K562 (cell line): ENCODE data around the gene CSMD2. TPM values are rescaled to one million over a fixed set of nuclear protein-coding genes. Genes with fewer than 3 reads are reported as not detected.

ENCODE experiments used
- ATAC-seq: fragments of 200-7000 bp; cut with Tn5 transposase; 3 replicates; pipeline ENCODE4 v1.9.1; 2020; ENCODE audit warnings: moderate library complexity
- BruUV-seq: library from RNA; stranded (reverse); fragments of 400-500 nt; replicated peaks from 2 replicates; lab custom pipeline; 2021; lab: Mats Ljungman, UMichigan
- CTCF ChIA-PET: fragments of 300-600 bp; formaldehyde crosslinking; extraction: SDS; loops from one replicate; lab custom pipeline; 2021; ENCODE audit warnings: low intra/inter-chr PET ratio; lab: Yijun Ruan, JAX
- POLR2A ChIA-PET: fragments of 300-600, 350-650 bp; sonication (Branson Sonifier 250); formaldehyde crosslinking; extraction: SDS; loops from one replicate; lab custom pipeline; 2021; ENCODE audit warnings: antibody characterized with exemption, inconsistent platforms; lab: Yijun Ruan, JAX
- DNase-seq, 4 experiments: peaks; one replicate each; pipeline versions ENCODE4 v3.0.0 to v3.0.0-alpha.2; 2011 to 2018; ENCODE audit warnings: low spot score in 3 of 4, mixed read lengths in 3 of 4; ENCODE audit errors: extremely low read depth in 1 of 4
- FAIRE-seq: peaks from 2 replicates; lab custom pipeline; 2011; peaks lifted over from hg19 to GRCh38; lab: Jason Lieb, UNC
- H2AFZ ChIP-seq: 2 replicates; pipeline ENCODE4 v1.6.0; 2011; ENCODE audit warnings: low read depth, low read length, control low read depth, inconsistent platforms
- H3K27ac ChIP-seq: fragments of 200-600 bp; 3 replicates; pipeline ENCODE4 v1.8.0; 2011; ENCODE audit warnings: low read depth, mild to moderate bottlenecking, control low read depth, inconsistent platforms, low read length, moderate library complexity, mixed read lengths; ENCODE audit errors: extremely low read depth
- H3K27me3 ChIP-seq, 2 experiments: fragments of 300-600 bp in 1 of 2; 2 replicates in 1 of 2; 3 replicates in 1 of 2; pipeline versions ENCODE4 v1.6.0 to v1.8.0; 2011; ENCODE audit warnings: inconsistent platforms in 2 of 2, low read length in 2 of 2, mild to moderate bottlenecking in 1 of 2, mixed read lengths in 1 of 2, moderate library complexity in 1 of 2; ENCODE audit not compliant: control insufficient read depth in 2 of 2, insufficient read depth in 2 of 2
- H3K36me3 ChIP-seq: fragments of 300-600 bp; 3 replicates; pipeline ENCODE4 v1.8.0; 2011; ENCODE audit warnings: mild to moderate bottlenecking, low read length, inconsistent platforms; ENCODE audit not compliant: control insufficient read depth, insufficient read depth
- H3K4me1 ChIP-seq, 2 experiments: fragments of 200-600 bp in 1 of 2; replicated peaks in 1 of 2; 2 replicates in 1 of 2; 3 replicates in 1 of 2; pipeline versions ENCODE4 v1.5.1 to v1.8.0; 2011; ENCODE audit warnings: inconsistent platforms in 2 of 2, low read length in 2 of 2, mild to moderate bottlenecking in 1 of 2, mixed read lengths in 1 of 2, moderate library complexity in 1 of 2; ENCODE audit not compliant: control insufficient read depth in 2 of 2, insufficient read depth in 2 of 2
- H3K4me2 ChIP-seq: 2 replicates; pipeline ENCODE4 v1.6.1; 2011; ENCODE audit warnings: low read length, control low read depth, inconsistent platforms, mixed read lengths; ENCODE audit not compliant: insufficient read depth
- H3K4me3 ChIP-seq: fragments of 200-600 bp; sonication (generic), shearing (Covaris generic); 2 replicates; pipeline ENCODE4 v1.5.1; 2016; ENCODE audit warnings: control low read depth, inconsistent platforms
- H3K79me2 ChIP-seq: fragments of 200-600 bp; 3 replicates; pipeline ENCODE4 v1.8.0; 2011; ENCODE audit warnings: low read length, inconsistent platforms; ENCODE audit not compliant: control insufficient read depth, insufficient read depth
- H3K9ac ChIP-seq, 2 experiments: 2 replicates each; pipeline versions ENCODE4 v1.6.0 to v1.6.1; 2011; ENCODE audit warnings: low read depth in 2 of 2, low read length in 2 of 2, control low read depth in 1 of 2, inconsistent platforms in 1 of 2, mild to moderate bottlenecking in 1 of 2, mixed read lengths in 1 of 2; ENCODE audit not compliant: insufficient read depth in 1 of 2
- H3K9me1 ChIP-seq: one replicate; pipeline ENCODE4 v1.6.0; 2011; ENCODE audit warnings: inconsistent platforms, mild to moderate bottlenecking, low read length, moderate library complexity; ENCODE audit not compliant: control insufficient read depth, insufficient read depth
- H3K9me3 ChIP-seq: replicated peaks from 2 replicates; pipeline ENCODE4 v1.5.1; 2011; ENCODE audit warnings: low read depth, low read length, inconsistent platforms; ENCODE audit not compliant: control insufficient read depth, insufficient read depth
- H4K20me1 ChIP-seq: replicated peaks from 2 replicates; pipeline ENCODE4 v1.6.1; 2011; ENCODE audit warnings: low read length, inconsistent platforms, mixed read lengths; ENCODE audit not compliant: control insufficient read depth, insufficient read depth
- ARID2 ChIP-seq: fragments of 450-650 bp; IDR thresholded peaks from 2 replicates; pipeline ENCODE4 v1.6.1; 2017; ENCODE audit warnings: antibody characterized with exemption, mild to moderate bottlenecking
- ASH1L ChIP-seq: fragments of 450-650 bp; IDR thresholded peaks from 2 replicates; pipeline ENCODE4 v1.6.1; 2018; ENCODE audit warnings: borderline replicate concordance, mild to moderate bottlenecking, low read depth; ENCODE audit not compliant: partially characterized antibody
- BACH1 ChIP-seq: fragments of 200-800 bp; sonication (Bioruptor generic); IDR thresholded peaks from 2 replicates; pipeline ENCODE4 v1.6.1; 2016; ENCODE audit warnings: missing genetic modification characterization, missing compliant biosample characterization
- BRCA1 ChIP-seq, 2 experiments: fragments of 450-650 bp in 1 of 2; sonication (generic) in 1 of 2; formaldehyde crosslinking in 1 of 2; IDR thresholded peaks; 2 replicates each; pipeline versions ENCODE4 v1.5.0 to v1.6.1; 2017 to 2020; ENCODE audit warnings: mild to moderate bottlenecking in 1 of 2, missing genetic modification reagents in 1 of 2
- CHD4 ChIP-seq: fragments of 200-600 bp; sonication (generic); IDR thresholded peaks from 3 replicates; pipeline ENCODE4 v1.6.1; 2012; ENCODE audit warnings: low read depth, mild to moderate bottlenecking, mixed read lengths, low read length, inconsistent platforms; ENCODE audit not compliant: insufficient read depth, insufficient replicate concordance, poor library complexity, severe bottlenecking
- ETS2 ChIP-seq: IDR thresholded peaks from 2 replicates; pipeline ENCODE4 v1.6.1; 2016; ENCODE audit warnings: borderline replicate concordance, missing genetic modification characterization, mild to moderate bottlenecking, moderate library complexity, missing compliant biosample characterization; ENCODE audit not compliant: poor library complexity, severe bottlenecking
- HDAC1 ChIP-seq, 2 experiments: fragments of 450-650 bp; IDR thresholded peaks; 2 replicates each; pipeline ENCODE4 v1.6.1; 2016 to 2017; ENCODE audit warnings: inconsistent platforms in 1 of 2, mild to moderate bottlenecking in 1 of 2, moderate library complexity in 1 of 2
- HLTF ChIP-seq: fragments of 450-650 bp; IDR thresholded peaks from 2 replicates; pipeline ENCODE4 v1.6.1; 2016
- MEIS2 ChIP-seq: fragments of 450-650 bp; IDR thresholded peaks from 2 replicates; pipeline ENCODE4 v1.6.1; 2014; ENCODE audit warnings: mild to moderate bottlenecking; ENCODE audit not compliant: partially characterized antibody
- MXI1 ChIP-seq: IDR thresholded peaks from 2 replicates; pipeline ENCODE4 v1.6.1; 2011; ENCODE audit warnings: low read depth, mild to moderate bottlenecking, improper control_type of control experiment, low read length
- SNRNP70 ChIP-seq: fragments of 200-400 bp; formaldehyde crosslinking; optimal IDR thresholded peaks from 2 replicates; pipeline ENCODE3; 2017; ENCODE audit warnings: low read depth, low read length
- ZNF77 ChIP-seq: fragments of 250-450 bp; sonication (Bioruptor Pico); IDR thresholded peaks from 2 replicates; pipeline ENCODE4 v1.5.0; 2020
- WGBS: fragments of 100-300 bp; shearing (Covaris generic); methylation state at CpG from one replicate; pipeline ENCODE4 v1.1.6; 2016; ENCODE audit warnings: low coverage, mixed read lengths; ENCODE audit not compliant: insufficient coverage; ENCODE audit errors: missing lambda C conversion rate; 5-methylcytosine and 5-hydroxymethylcytosine counted together
- in situ Hi-C: fragments of 300-500 bp; cut with MboI; formaldehyde crosslinking; loops from 4 replicates; pipeline ENCODE4 v1.15.0; 2018; ENCODE audit warnings: inconsistent platforms, mixed read lengths
- intact Hi-C: fragments of 100-400 bp; cut with micrococcal nuclease; formaldehyde crosslinking; loops from 2 replicates; pipeline ENCODE4 v1.14.2; 2022
- polyA plus RNA-seq, 8 experiments: library from polyadenylated mRNA; depleted of rRNA in 4 of 8; stranded (reverse) in 5 of 8; unstranded in 3 of 8; fragments of >200 nt; fragmentation: Nextera tagmentation in 2 of 8; fragmentation: Illumina TruSeq in 1 of 8; extraction: Ambion mirVana in 2 of 8; extraction: Trizol in 1 of 8; gene quantifications; 2 replicates each; pipeline versions ENCODE4 v1.2.1 to v1.2.3, GENCODE V29; 2011 to 2014; ENCODE audit warnings: inconsistent platforms in 1 of 8, missing spikeins in 1 of 8
- total RNA-seq, 7 experiments: library from RNA; depleted of rRNA in 6 of 7; stranded (reverse); fragments of >200 nt in 6 of 7; fragmentation: Illumina TruSeq in 2 of 7; extraction: Trizol in 2 of 7; gene quantifications; 2 replicates each; pipeline versions ENCODE4 v1.2.1 to v1.2.3, GENCODE V29; 2011 to 2021; ENCODE audit warnings: low replicate concordance in 1 of 7
- TF ChIP-seq, protein P1 (sequence below): sonication (generic); formaldehyde crosslinking; IDR thresholded peaks from 2 replicates; pipeline ENCODE4 v1.8.0; 2022; ENCODE audit warnings: missing genetic modification reagents, mild to moderate bottlenecking, borderline replicate concordance
- TF ChIP-seq, protein P2 (sequence below): fragments of 200-800 bp; sonication (Bioruptor generic); IDR thresholded peaks from 2 replicates; pipeline ENCODE4 v1.6.1; 2017; ENCODE audit warnings: missing genetic modification characterization, missing compliant biosample characterization

Gene CSMD2
- total and polyA plus RNA-seq, 9 of the 15 experiments (the other 6 are each of a cell fraction or from before 2014, with no cell fraction given): not detected

DNA sequence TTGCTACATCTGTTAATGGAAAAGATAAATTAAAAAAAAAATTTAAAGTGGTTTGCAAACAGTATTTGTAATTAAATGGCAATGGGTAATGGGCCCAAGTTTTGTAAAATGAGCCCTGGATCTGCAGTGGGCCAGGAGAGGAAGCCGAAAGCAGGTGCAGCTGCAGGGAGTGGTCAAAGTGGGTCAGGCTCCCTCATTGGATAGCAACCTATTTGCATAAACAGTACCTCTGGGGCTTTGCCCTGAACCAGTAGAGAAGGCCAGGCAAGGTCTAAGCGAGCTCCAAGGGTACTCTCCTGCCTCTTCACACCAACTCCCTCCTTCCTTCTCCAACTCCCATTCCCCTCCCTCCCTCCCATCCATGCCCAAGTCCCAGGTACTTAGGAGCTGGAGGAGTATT is 162.2 kb downstream of the CSMD2 start:
- intact Hi-C loops (no loop called here), in situ Hi-C loops (no loop called here)
- no peaks in the 10 kb centered on the region for H4K20me1 ChIP-seq
- no peaks in the 10 kb centered on the region for H3K9me1 ChIP-seq
- H3K27ac ChIP-seq: no peak overlapping the region
- H3K27me3 ChIP-seq: no peaks in the 10 kb centered on the region
- ATAC-seq (no peak), FAIRE-seq (no peak), DNase-seq (no peak)
- 0% methylated on average over 2 of the region's 2 CpGs for WGBS
- H3K36me3 ChIP-seq: no peaks in the 10 kb centered on the region
- H3K4me2 ChIP-seq: no peak overlapping the region
- ChIA-PET POLR2A (no interaction called here), CTCF (no interaction called here)
- H3K9ac ChIP-seq: no peak overlapping the region
- H3K79me2 ChIP-seq: no peaks in the 10 kb centered on the region
- BruUV-seq: no TSS peak
- H3K9me3 ChIP-seq: no peaks in the 10 kb centered on the region
- no peak overlapping the region for H2AFZ ChIP-seq
- TF ChIP-seq HLTF (no peak), SNRNP70 (no peak), HDAC1 (IDR thresholded peaks at IDR 0.05) (no peak), ARID2 (no peak), BRCA1 (IDR thresholded peaks at IDR 0.05) (no peak), BRCA1 (CRISPR knock-in tag; IDR thresholded peaks at IDR 0.05) (no peak), MXI1 (no peak), CHD4 (no peak), ASH1L (no peak), BACH1 (tag) (no peak), ZNF77 (CRISPR knock-in tag) (no peak), MEIS2 (no peak), ETS2 (tag) (no peak)
- TF ChIP-seq, protein P1, sequence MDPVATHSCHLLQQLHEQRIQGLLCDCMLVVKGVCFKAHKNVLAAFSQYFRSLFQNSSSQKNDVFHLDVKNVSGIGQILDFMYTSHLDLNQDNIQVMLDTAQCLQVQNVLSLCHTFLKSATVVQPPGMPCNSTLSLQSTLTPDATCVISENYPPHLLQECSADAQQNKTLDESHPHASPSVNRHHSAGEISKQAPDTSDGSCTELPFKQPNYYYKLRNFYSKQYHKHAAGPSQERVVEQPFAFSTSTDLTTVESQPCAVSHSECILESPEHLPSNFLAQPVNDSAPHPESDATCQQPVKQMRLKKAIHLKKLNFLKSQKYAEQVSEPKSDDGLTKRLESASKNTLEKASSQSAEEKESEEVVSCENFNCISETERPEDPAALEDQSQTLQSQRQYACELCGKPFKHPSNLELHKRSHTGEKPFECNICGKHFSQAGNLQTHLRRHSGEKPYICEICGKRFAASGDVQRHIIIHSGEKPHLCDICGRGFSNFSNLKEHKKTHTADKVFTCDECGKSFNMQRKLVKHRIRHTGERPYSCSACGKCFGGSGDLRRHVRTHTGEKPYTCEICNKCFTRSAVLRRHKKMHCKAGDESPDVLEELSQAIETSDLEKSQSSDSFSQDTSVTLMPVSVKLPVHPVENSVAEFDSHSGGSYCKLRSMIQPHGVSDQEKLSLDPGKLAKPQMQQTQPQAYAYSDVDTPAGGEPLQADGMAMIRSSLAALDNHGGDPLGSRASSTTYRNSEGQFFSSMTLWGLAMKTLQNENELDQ: no peak
- TF ChIP-seq, protein P2, sequence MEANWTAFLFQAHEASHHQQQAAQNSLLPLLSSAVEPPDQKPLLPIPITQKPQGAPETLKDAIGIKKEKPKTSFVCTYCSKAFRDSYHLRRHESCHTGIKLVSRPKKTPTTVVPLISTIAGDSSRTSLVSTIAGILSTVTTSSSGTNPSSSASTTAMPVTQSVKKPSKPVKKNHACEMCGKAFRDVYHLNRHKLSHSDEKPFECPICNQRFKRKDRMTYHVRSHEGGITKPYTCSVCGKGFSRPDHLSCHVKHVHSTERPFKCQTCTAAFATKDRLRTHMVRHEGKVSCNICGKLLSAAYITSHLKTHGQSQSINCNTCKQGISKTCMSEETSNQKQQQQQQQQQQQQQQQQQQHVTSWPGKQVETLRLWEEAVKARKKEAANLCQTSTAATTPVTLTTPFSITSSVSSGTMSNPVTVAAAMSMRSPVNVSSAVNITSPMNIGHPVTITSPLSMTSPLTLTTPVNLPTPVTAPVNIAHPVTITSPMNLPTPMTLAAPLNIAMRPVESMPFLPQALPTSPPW (CRISPR knock-in tag): no peak
- H3K4me1 ChIP-seq: no peaks in the 10 kb centered on the region
- no peak overlapping the region for H3K4me3 ChIP-seq
